GM18873 (cell line): Measurements from ENCODE around the gene TLR6.

Experiments
- ATAC-seq: cut with Tn5 transposase; IDR thresholded peaks from one replicate; pipeline ENCODE4 v1.9.1; 2021; ENCODE audit warnings: mild to moderate bottlenecking, moderate library complexity, moderate number of reproducible peaks; ENCODE audit not compliant: unreplicated experiment, low FRiP score

Gene TLR6, protein sequence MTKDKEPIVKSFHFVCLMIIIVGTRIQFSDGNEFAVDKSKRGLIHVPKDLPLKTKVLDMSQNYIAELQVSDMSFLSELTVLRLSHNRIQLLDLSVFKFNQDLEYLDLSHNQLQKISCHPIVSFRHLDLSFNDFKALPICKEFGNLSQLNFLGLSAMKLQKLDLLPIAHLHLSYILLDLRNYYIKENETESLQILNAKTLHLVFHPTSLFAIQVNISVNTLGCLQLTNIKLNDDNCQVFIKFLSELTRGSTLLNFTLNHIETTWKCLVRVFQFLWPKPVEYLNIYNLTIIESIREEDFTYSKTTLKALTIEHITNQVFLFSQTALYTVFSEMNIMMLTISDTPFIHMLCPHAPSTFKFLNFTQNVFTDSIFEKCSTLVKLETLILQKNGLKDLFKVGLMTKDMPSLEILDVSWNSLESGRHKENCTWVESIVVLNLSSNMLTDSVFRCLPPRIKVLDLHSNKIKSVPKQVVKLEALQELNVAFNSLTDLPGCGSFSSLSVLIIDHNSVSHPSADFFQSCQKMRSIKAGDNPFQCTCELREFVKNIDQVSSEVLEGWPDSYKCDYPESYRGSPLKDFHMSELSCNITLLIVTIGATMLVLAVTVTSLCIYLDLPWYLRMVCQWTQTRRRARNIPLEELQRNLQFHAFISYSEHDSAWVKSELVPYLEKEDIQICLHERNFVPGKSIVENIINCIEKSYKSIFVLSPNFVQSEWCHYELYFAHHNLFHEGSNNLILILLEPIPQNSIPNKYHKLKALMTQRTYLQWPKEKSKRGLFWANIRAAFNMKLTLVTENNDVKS

DNA sequence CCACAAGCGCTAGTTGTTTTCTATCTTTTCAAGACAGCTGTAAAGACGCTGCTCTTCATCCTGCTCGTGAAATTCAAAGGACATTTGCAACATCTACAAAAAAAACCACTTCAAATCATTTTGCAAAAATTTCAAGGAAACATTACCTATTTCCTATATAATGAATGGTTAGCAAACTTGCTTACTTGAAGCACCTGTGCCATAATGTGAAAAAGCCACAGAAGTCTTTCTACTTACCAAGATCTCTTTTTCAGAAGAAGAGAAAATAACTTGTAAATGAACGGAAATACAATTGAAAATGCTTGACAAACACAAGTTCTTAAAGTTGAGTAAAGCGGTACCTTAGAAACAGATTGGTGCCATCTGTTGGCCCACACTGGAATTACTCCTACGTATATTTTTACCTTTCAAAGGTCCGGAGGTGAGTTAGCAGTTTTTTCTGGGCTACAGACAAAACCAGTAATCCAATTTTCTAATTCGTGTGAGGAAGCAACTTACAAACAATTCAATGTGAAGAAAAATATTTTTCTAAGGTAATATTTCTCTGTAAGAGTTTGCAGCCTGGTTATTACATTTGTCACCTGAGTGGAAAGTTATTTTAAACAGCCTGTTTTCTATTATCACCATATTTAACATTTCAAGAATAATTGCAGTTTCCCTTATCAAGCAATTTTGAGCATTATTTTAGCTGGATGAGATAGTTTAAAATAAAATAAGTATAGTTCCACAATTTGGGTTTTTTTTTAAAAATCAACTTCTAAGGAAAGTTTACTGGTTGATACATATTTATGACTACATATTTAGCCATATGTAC is at the start of gene TLR6:
TLR6 (minus strand) TSS at position 294 of the 814 bp plus-strand sequence. CDS start 27,344 bp downstream, outside the sequence.
- ATAC-seq: no peak

GRCh38 chr4:38905652-38906385 is 49.2 kb upstream of the TLR6 start:
- ATAC-seq: no peak

GRCh38 chr4:38904682-38905081 is 48.1 kb upstream of the TLR6 start:
- ATAC-seq: no peak

DNA sequence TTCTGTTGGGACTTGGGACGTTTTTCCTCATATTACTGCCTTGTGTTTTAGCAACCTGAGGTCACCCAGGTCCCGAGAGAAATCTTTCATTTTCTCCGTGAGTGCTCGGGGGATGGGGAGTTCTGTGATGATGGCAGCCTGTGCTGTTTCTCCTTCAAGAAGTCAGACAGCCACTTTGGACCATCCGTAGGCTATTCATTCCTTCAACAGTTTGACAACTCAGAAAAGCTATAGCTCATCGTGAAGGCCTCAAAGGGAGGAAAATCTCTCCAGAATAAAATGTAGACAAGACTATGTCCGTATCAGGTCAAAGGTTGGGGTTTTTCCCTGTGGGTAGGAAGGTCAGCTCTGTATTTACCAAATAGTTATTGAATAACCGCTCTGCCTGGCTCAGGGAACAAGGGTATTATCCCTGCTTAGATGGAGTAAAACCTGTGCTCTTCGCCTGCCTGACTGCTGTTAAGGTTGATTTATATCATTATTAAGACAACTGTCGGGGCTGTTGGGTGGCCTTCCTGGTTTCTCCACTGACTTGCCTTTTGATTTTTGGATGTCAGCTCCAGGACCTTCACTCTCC is 47.6 kb upstream of the TLR6 start:
- ATAC-seq: no peak

DNA sequence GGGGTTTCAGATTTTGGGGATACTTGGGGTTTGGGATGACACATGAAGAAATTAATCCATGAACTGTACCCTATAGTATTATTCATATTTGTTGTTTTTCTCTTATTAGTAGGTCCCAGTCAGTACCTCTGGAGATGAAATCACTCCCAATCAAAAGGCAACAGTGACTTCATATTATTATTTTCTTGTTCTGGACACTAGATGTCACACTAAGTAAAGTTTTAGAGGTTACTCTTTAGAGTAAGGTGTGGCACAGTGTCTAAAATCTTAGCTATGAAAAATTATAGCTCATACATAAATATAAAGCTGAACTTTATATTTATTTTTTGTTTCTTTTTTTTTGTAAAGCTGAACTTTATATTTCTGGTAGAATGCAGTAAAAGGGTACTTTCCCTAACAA is 46.1 kb upstream of the TLR6 start:
- no peak for ATAC-seq

DNA sequence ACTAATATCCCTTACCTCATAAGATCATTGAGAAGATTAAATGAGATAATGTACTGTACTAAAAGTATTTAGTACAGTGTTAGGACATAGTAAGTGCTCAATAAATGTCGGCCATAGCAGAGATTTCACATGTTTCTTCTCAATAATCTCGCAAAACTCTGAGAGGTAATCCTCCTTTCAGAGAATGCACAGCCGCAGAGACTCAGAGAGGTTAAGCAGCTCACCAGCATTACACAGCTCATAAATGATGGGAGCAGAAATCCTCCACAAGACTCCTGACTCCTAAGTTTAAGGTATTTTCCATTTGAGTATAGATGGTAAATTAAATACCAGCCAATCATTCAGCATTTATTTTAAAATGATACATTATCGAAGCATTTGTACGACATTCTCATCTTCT is 45.6 kb upstream of the TLR6 start:
- ATAC-seq: no peak

DNA sequence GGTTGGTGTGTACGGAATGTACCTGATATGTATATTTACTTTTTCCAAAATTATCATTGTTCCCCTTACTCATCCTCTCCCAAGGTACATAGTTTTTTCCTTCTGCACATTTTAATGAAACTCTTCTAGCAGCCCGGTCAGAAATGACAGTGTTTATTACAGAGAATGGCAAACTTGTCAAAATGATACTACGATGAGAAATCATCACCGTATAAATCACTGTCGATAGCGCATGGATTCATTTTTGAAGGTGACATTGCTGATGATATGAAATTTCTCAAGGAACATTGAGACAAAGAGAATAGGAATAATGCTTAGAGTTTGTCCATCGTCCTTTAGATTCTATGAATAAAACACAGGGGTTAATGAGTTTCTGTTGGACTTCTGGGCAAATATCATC is 41.6 kb upstream of the TLR6 start:
- no peak for ATAC-seq

DNA sequence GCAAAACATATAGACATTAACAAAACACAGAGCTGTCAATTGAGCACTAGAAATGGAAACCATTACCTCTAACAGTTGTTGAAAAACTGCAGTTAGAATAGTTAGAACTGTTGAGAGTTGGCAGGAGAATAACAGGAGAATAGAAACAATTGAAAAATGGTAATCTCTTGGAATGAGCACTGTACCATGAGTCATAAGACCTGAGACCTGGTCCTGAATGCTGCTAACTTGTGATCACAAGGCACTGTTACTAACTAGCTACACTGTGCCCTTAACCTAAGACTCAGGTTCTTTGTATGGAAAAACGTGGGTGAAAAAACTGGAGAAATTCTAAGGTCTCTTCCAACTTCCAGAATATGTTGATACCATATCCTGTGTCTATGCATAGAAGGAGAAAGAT is 40.3 kb upstream of the TLR6 start:
- ATAC-seq: no peak

DNA sequence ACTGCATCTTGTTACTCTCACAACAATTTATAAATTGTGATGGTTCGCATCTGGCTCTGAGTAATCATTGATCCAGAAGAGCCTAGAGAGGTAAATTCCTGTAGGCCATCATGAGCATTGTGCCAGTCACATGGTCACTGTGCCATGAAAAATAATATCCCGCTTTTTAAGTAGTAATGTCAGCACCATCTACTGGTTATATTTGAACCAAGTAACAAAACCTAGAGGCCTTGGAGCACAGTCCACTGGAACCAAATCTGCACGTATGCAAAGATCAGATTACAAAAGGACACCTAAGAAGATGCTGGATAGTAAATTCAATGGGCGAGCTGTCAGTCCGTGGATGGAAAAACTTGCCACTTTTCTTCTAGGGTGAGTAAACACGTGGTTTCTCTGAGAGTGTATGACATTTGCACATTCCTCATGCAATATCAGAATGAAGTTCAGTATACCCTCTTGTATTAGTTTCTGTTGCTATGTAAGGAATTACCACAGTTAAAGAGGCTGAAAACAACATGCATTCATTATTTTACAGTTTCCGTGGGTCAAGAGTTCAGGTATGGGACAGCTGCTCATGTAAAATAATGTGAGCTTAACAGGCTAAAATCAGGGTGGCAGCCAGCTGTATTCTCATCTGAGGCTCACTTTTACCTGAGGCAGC is 37.8 kb upstream of the TLR6 start:
- ATAC-seq: no peak

GRCh38 chr4:38891051-38891983 is 34.7 kb upstream of the TLR6 start:
- no peak for ATAC-seq

- ATAC-seq: no peak
Observed at GRCh38 chr4:38889143-38889542, 32.5 kb upstream of the TLR6 start.

GRCh38 chr4:38884254-38884653 is 27.6 kb upstream of the TLR6 start:
- no peak for ATAC-seq

GRCh38 chr4:38876636-38877035 is 20.0 kb upstream of the TLR6 start:
- ATAC-seq: no peak

DNA sequence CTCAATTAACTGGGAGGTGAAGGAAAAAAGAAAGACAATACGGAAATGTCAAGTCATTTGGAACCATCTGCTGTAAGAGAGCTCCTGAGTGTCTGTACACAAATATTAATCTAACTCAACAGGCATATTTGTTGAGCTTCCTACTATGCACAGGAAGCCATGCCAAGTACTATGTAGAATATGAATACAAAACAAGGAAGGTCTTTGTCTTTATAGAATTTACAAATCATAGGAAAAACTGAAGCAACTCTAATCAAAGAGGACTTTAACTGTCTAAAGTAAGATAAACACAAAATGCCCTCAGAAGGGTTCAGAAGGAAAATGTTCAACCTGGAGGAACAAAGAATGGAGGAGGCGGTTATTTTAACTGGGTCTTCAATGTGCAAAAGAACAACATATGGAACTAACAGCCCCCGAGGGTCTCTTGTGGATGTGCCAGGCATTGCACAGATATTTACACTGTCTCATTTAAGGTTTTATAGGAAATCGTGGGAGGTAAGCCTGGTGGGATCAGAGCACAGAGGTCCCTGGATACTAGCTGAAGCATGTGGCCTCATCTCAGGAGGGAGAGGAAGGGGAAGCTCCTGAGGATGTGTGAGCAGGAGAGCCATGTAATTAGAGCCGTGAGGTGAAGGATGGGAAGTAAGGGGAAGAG is 16.8 kb upstream of the TLR6 start:
- ATAC-seq: no peak

GRCh38 chr4:38872620-38873019 is 16.0 kb upstream of the TLR6 start:
- no peak for ATAC-seq

DNA sequence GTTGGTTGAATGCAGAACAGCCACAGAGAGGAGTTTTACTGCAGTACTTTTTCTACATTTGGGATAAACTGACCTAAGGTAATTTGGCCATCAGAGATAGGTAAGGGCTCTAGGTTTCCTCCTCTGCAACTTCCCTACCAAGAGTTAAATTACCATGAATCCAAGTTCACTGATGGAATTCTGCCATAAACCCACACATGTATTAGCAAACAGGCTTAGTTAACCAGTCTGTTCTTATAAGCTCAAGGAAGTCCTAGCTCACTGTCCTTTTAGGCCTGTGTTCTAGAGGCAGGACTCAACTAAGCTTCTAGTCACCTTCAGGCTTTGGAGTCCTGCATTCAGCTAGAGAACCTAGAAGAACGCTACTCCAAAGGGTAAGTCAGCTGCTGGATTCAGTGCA is 15.0 kb upstream of the TLR6 start:
- ATAC-seq: no peak

DNA sequence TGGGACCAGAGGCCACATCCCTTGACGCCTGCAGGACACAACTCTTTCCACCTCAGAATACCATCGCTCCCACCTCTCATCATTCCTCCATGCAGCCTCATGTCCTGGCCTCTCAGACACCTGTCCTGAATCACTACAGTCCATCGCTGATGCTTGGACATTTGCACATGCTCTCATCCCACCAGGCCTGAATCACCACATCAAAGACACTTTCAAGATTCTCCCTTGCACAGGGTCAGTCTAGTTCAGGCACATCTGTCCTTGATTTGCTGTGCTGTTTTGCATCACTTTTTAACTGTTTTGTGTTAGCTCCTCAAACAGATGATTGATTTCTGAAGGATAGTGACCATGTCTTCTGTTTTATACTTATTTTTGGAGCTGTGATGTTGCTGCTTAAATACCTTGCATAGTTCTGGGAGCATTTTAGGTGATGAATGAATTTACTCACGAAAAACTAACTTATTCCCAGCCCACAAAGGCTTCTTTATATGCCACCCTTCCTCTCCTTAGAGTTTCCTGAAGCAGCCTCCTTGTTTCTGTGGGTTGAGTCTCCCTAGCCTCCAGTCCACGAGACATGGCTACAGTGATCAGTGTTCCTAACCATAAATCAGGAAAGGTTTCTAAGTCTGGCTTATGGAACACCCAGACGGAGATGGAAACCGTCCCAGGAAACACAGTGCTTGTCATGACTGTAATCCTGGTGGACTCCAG is 13.6 kb upstream of the TLR6 start:
- no peak for ATAC-seq
